H1 (cell line): Measurements from ENCODE around the gene PRKN. TPM values are rescaled to one million over a fixed set of nuclear protein-coding genes. Genes with fewer than 3 reads are reported as not detected.

Source experiments
- CTCF ChIA-PET: fragments of 300-600 bp; sonication (Branson Sonifier 250); formaldehyde crosslinking; loops from one replicate; lab custom pipeline; 2021; ENCODE audit not compliant: partially characterized antibody; lab: Charles Lee
- POLR2A ChIA-PET: fragments of 300-600 bp; sonication (Branson Sonifier 250); formaldehyde crosslinking; loops from one replicate; lab custom pipeline; 2021; ENCODE audit warnings: inconsistent platforms; ENCODE audit not compliant: partially characterized antibody; lab: Charles Lee
- DNase-seq, 2 experiments: peaks; one replicate each; pipeline versions ENCODE4 v3.0.0 to v3.0.0-alpha.2; 2010 to 2022; ENCODE audit warnings: low spot score in 2 of 2, low read depth in 1 of 2, mixed read lengths in 1 of 2
- FAIRE-seq: peaks from 2 replicates; lab custom pipeline; 2011; peaks lifted over from hg19 to GRCh38; lab: Jason Lieb, UNC
- H2AFZ ChIP-seq: 2 replicates; pipeline ENCODE4 v1.8.1; 2012; ENCODE audit warnings: low read length, inconsistent platforms
- H2AK5ac ChIP-seq: 2 replicates; pipeline ENCODE4 v1.6.1; 2013; ENCODE audit warnings: low read depth, low read length
- H2BK120ac ChIP-seq: replicated peaks from 2 replicates; pipeline ENCODE3; 2013; ENCODE audit warnings: low read depth, low read length, inconsistent platforms
- H2BK12ac ChIP-seq: 2 replicates; pipeline ENCODE4 v1.6.1; 2013; ENCODE audit warnings: low read depth, low read length
- H2BK15ac ChIP-seq: 2 replicates; pipeline ENCODE4 v1.6.1; 2013; ENCODE audit warnings: low read length
- H2BK20ac ChIP-seq: 2 replicates; pipeline ENCODE4 v1.6.1; 2013; ENCODE audit warnings: low read length
- H2BK5ac ChIP-seq: 2 replicates; pipeline ENCODE4 v1.6.1; 2013; ENCODE audit warnings: low read depth, low read length
- H3K14ac ChIP-seq: 2 replicates; pipeline ENCODE4 v1.6.1; 2013; ENCODE audit warnings: inconsistent platforms; ENCODE audit not compliant: insufficient read length
- H3K18ac ChIP-seq: 2 replicates; pipeline ENCODE4 v1.6.1; 2013; ENCODE audit warnings: low read length; ENCODE audit errors: extremely low read depth
- H3K23ac ChIP-seq: 2 replicates; pipeline ENCODE4 v1.6.1; 2013; ENCODE audit warnings: inconsistent platforms; ENCODE audit not compliant: insufficient read length
- H3K23me2 ChIP-seq: 2 replicates; pipeline ENCODE4 v1.6.1; 2013; ENCODE audit warnings: low read depth, low read length
- H3K27ac ChIP-seq: 2 replicates; pipeline ENCODE4 v1.6.1; 2011; ENCODE audit warnings: low read depth, low read length, inconsistent platforms
- H3K27me3 ChIP-seq, 4 experiments: replicated peaks in 1 of 4; 1 replicate in 1 of 4; 2 replicates in 3 of 4; pipeline versions ENCODE4 v1.6.1 to v1.8.1; 2011 to 2013; ENCODE audit warnings: low read length in 3 of 4, mild to moderate bottlenecking in 3 of 4, inconsistent platforms in 2 of 4, mixed read lengths in 2 of 4, moderate library complexity in 1 of 4; ENCODE audit not compliant: control insufficient read depth in 3 of 4, insufficient read depth in 3 of 4; ENCODE audit errors: extremely low read depth in 1 of 4
- H3K36me3 ChIP-seq, 4 experiments: 2 replicates each; pipeline versions ENCODE4 v1.6.1 to v1.8.1; 2011 to 2013; ENCODE audit warnings: mild to moderate bottlenecking in 4 of 4, low read length in 3 of 4, moderate library complexity in 2 of 4, control low read depth in 1 of 4, inconsistent platforms in 1 of 4; ENCODE audit not compliant: insufficient read depth in 4 of 4, control insufficient read depth in 2 of 4
- H3K4ac ChIP-seq: replicated peaks from 2 replicates; pipeline ENCODE3; 2013; ENCODE audit warnings: low read length, low read depth, mixed read lengths, inconsistent platforms; ENCODE audit not compliant: insufficient read length
- H3K4me1 ChIP-seq, 4 experiments: replicated peaks in 1 of 4; 1 replicate in 1 of 4; 2 replicates in 3 of 4; pipeline versions ENCODE4 v1.6.1 to v1.8.1; 2011 to 2013; ENCODE audit warnings: low read length in 3 of 4, inconsistent platforms in 2 of 4, mixed read lengths in 1 of 4; ENCODE audit not compliant: insufficient read depth in 4 of 4, control insufficient read depth in 3 of 4
- H3K4me2 ChIP-seq, 2 experiments: 2 replicates each; pipeline versions ENCODE4 v1.6.1 to v1.8.1; 2011 to 2013; ENCODE audit warnings: low read depth in 2 of 2, low read length in 2 of 2, control low read depth in 1 of 2, inconsistent platforms in 1 of 2, mild to moderate bottlenecking in 1 of 2; ENCODE audit not compliant: insufficient read depth in 1 of 2
- H3K4me3 ChIP-seq, 4 experiments: fragments of 200-600, 300-600 bp in 1 of 4; sonication (generic), shearing (Covaris generic), sonication (Bioruptor Twin) in 1 of 4; 2 replicates each; pipeline versions ENCODE4 v1.5.1 to v1.8.1; 2011 to 2016; ENCODE audit warnings: low read length in 4 of 4, low read depth in 3 of 4, control low read depth in 2 of 4, inconsistent platforms in 2 of 4, mild to moderate bottlenecking in 2 of 4, mixed read lengths in 1 of 4, moderate library complexity in 1 of 4; ENCODE audit not compliant: insufficient read depth in 2 of 4; ENCODE audit errors: extremely low read depth in 1 of 4
- H3K56ac ChIP-seq: replicated peaks from 2 replicates; pipeline ENCODE3; 2013; ENCODE audit warnings: low read depth, mild to moderate bottlenecking, mixed read lengths, low read length, inconsistent platforms; ENCODE audit not compliant: insufficient read length
- H3K79me1 ChIP-seq: 2 replicates; pipeline ENCODE4 v1.6.1; 2013; ENCODE audit warnings: low read depth, low read length, control low read depth
- H3K79me2 ChIP-seq, 2 experiments: 2 replicates each; pipeline versions ENCODE4 v1.6.1 to v1.8.1; 2012 to 2013; ENCODE audit warnings: low read length in 2 of 2, mild to moderate bottlenecking in 2 of 2, inconsistent platforms in 1 of 2; ENCODE audit not compliant: insufficient read depth in 2 of 2, control insufficient read depth in 1 of 2
- H3K9ac ChIP-seq, 4 experiments: replicated peaks in 1 of 4; 1 replicate in 1 of 4; 2 replicates in 3 of 4; pipeline versions ENCODE4 v1.6.1 to v1.8.1; 2011 to 2013; ENCODE audit warnings: low read depth in 3 of 4, low read length in 3 of 4, control low read depth in 2 of 4, mild to moderate bottlenecking in 2 of 4, moderate library complexity in 2 of 4, inconsistent platforms in 1 of 4; ENCODE audit errors: extremely low read depth in 1 of 4
- H3K9me3 ChIP-seq, 2 experiments: 2 replicates each; pipeline versions ENCODE4 v1.6.1 to v1.8.1; 2012 to 2013; ENCODE audit warnings: mild to moderate bottlenecking in 2 of 2, moderate library complexity in 2 of 2, control low read depth in 1 of 2, inconsistent platforms in 1 of 2, low read depth in 1 of 2, low read length in 1 of 2, mixed read lengths in 1 of 2; ENCODE audit not compliant: insufficient read depth in 2 of 2
- H4K20me1 ChIP-seq, 2 experiments: replicated peaks in 1 of 2; 2 replicates each; pipeline versions ENCODE3 to v1.8.1; 2011 to 2013; ENCODE audit warnings: inconsistent platforms in 2 of 2, low read length in 2 of 2, mild to moderate bottlenecking in 1 of 2; ENCODE audit not compliant: insufficient read depth in 2 of 2, control insufficient read depth in 1 of 2
- H4K5ac ChIP-seq: 2 replicates; pipeline ENCODE4 v1.6.1; 2013; ENCODE audit warnings: low read length, low read depth, mixed read lengths, inconsistent platforms; ENCODE audit not compliant: insufficient read length
- H4K8ac ChIP-seq: 2 replicates; pipeline ENCODE4 v1.8.0; 2013; ENCODE audit warnings: mild to moderate bottlenecking, moderate library complexity, low read length, inconsistent platforms; ENCODE audit not compliant: insufficient read depth; ENCODE audit errors: extremely low read depth
- H4K91ac ChIP-seq: replicated peaks from 2 replicates; pipeline ENCODE3; 2013; ENCODE audit warnings: low read length, mixed read lengths, inconsistent platforms; ENCODE audit not compliant: insufficient read length
- ATF2 ChIP-seq: IDR thresholded peaks from 2 replicates; pipeline ENCODE4 v1.6.1; 2012; ENCODE audit warnings: low read length, inconsistent platforms
- WGBS, 2 experiments: shearing (Covaris generic) in 1 of 2; methylation state at CpG; one replicate each; pipeline versions ENCODE4 v1.1.6 to v1.1.7; 2013 to 2015; ENCODE audit warnings: low lambda C conversion rate in 2 of 2, mixed read lengths in 2 of 2, inconsistent platforms in 1 of 2, low coverage in 1 of 2, missing lambda C conversion rate in 1 of 2; ENCODE audit not compliant: insufficient replicate concordance in 2 of 2, insufficient coverage in 1 of 2, insufficient read length in 1 of 2; ENCODE audit errors: extremely low coverage in 1 of 2, missing lambda C conversion rate in 1 of 2; 5-methylcytosine and 5-hydroxymethylcytosine counted together
- polyA plus RNA-seq, 7 experiments: library from polyadenylated mRNA; depleted of rRNA in 3 of 7; stranded (reverse) in 5 of 7; unstranded in 2 of 7; fragments of >200 nt in 5 of 7; fragments of 200-250 nt in 2 of 7; gene quantifications; 1 replicate in 5 of 7; 2 replicates in 1 of 7; 4 replicates in 1 of 7; pipeline versions ENCODE4 v1.2.1 to v1.2.3, GENCODE V29; 2011 to 2013; ENCODE audit warnings: missing spikeins in 2 of 7, mixed read lengths in 2 of 7
- total RNA-seq: library from RNA; stranded (reverse); fragmentation: NEBNext Ultra II Directional; extraction: Animal tissue kit (Norgen Biotek cat#: 25700); gene quantifications from 2 replicates; pipeline ENCODE4 v1.2.1, GENCODE V29; 2021

The PRKN gene
- total and polyA plus RNA-seq, 2 of the 8 experiments (the other 6 are each of a cell fraction or from before 2014, with no cell fraction given) = 0.13 to 0.29 TPM

GRCh38 chr6:162770955-162771354 is 43.4 kb upstream of the PRKN start:
- H3K4me3 ChIP-seq = no peak overlapping the region
- no peak overlapping the region for H3K27ac ChIP-seq
- CTCF ChIA-PET = interaction anchor here (0.9 kb wide), 1 partner anchor 214 kb away, joined by 3 read pairs; no protein-coding TSS in a partner anchor
- POLR2A ChIA-PET = no interaction called here
- no peaks in the 10 kb centered on the region for H3K23me2 ChIP-seq
- no peak overlapping the region for H3K9ac ChIP-seq
- H3K4me1 ChIP-seq = no peaks in the 10 kb centered on the region
- no peak overlapping the region for H3K14ac ChIP-seq
- H3K4ac ChIP-seq = no peak overlapping the region
- H3K9me3 ChIP-seq = no peaks in the 10 kb centered on the region
- H4K91ac ChIP-seq = no peak overlapping the region
- H4K8ac ChIP-seq = no peak overlapping the region
- DNase-seq (no peak), FAIRE-seq (no peak)
- no peak overlapping the region for H2BK12ac ChIP-seq
- no peaks in the 10 kb centered on the region for H3K79me2 ChIP-seq
- H4K20me1 ChIP-seq = no peaks in the 10 kb centered on the region
- no peak overlapping the region for H2AFZ ChIP-seq
- no peaks in the 10 kb centered on the region for H3K36me3 ChIP-seq
- no peak overlapping the region for H4K5ac ChIP-seq
- H3K23ac ChIP-seq = no peak overlapping the region
- H2BK20ac ChIP-seq = no peak overlapping the region
- WGBS, 2 experiments = 95% methylated on average over 1 of the region's 1 CpG; no CpG with 5 or more reads in 1 of the 2 experiments
- H3K79me1 ChIP-seq = no peaks in the 10 kb centered on the region
- no peak overlapping the region for H2BK5ac ChIP-seq
- H3K56ac ChIP-seq = no peak overlapping the region
- H3K4me2 ChIP-seq = no peak overlapping the region
- H3K18ac ChIP-seq = no peak overlapping the region
- no peak overlapping the region for H2BK15ac ChIP-seq
- H3K27me3 ChIP-seq = no peaks in the 10 kb centered on the region
- H2AK5ac ChIP-seq = no peak overlapping the region
- H2BK120ac ChIP-seq = no peak overlapping the region
- TF ChIP-seq ATF2 = no peak
